ENCODE measurements around the gene LYSMD1. TPM values are rescaled to one million over a fixed set of nuclear protein-coding genes. Genes with fewer than 3 reads are reported as not detected.

The LYSMD1 gene
- total RNA-seq, 1 donor from 2014 or later, result 9.9 TPM

GRCh38 chr1:151184211-151184610, 18.5 kb upstream of the LYSMD1 start:
- no peaks in the 10 kb centered on the region for H3K9me3 ChIP-seq (ENCODE audit: insufficient read depth, low read depth, low read length)
- DNase-seq (ENCODE audit: low read depth) (no peak), FAIRE-seq (no peak)
- H3K9me3 Mint-ChIP-seq (ENCODE audit: unreplicated experiment), result no peaks in the 10 kb centered on the region
- no peaks in the 10 kb centered on the region for H3K27me3 ChIP-seq (ENCODE audit: insufficient read depth, low read length)
- H3K9ac ChIP-seq (ENCODE audit: low read length), result no peak overlapping the region
- no peak overlapping the region for H3K4me3 Mint-ChIP-seq (ENCODE audit: unreplicated experiment)
- peaks cover 29% of the 10 kb centered on the region for H3K79me2 ChIP-seq (ENCODE audit: insufficient read depth, low read length)
- no peak overlapping the region for H3K4me2 ChIP-seq (ENCODE audit: low read length)
- H3K27ac Mint-ChIP-seq (ENCODE audit: unreplicated experiment), result no peak overlapping the region
- H3K36me3 Mint-ChIP-seq (ENCODE audit: low read depth, unreplicated experiment), result peaks cover 22% of the 10 kb centered on the region
- H3K4me1 Mint-ChIP-seq (ENCODE audit: low read depth, unreplicated experiment), result peaks cover 7% of the 10 kb centered on the region
- H4K20me1 ChIP-seq (ENCODE audit: insufficient read depth, low read length), result peaks cover 12% of the 10 kb centered on the region
- H3K4me3 ChIP-seq (ENCODE audit: insufficient read depth, low read depth, low read length), result no peak overlapping the region
- no peak overlapping the region for H2AFZ ChIP-seq (ENCODE audit: low read depth, low read length)
- H3K27me3 Mint-ChIP-seq (ENCODE audit: low read depth, unreplicated experiment), result no peaks in the 10 kb centered on the region
- H3K27ac ChIP-seq (ENCODE audit: low read depth, low read length), result no peak overlapping the region
- H3K36me3 ChIP-seq (ENCODE audit: insufficient read depth, low read length), result peaks cover 38% of the 10 kb centered on the region
- TF ChIP-seq CTCF (IDR thresholded peaks at IDR 0.05; ENCODE audit: insufficient read depth, low read depth, low read length) (no peak), EZH2 (IDR thresholded peaks at IDR 0.05; ENCODE audit: insufficient read depth, low read length) (no peak)
- H3K4me1 ChIP-seq (ENCODE audit: insufficient read depth, low read length), result peaks cover 10% of the 10 kb centered on the region

- Histone ChIP-seq H4K20me1 (ENCODE audit: insufficient read depth, low read length) (no peaks in the 10 kb centered on the region), H3K4me3 (ENCODE audit: insufficient read depth, low read depth, low read length) (no peak overlapping the region), H3K4me1 (ENCODE audit: insufficient read depth, low read length) (no peaks in the 10 kb centered on the region), H3K36me3 (ENCODE audit: insufficient read depth, low read length) (peaks cover 19% of the 10 kb centered on the region), H3K79me2 (ENCODE audit: insufficient read depth, low read length) (no peaks in the 10 kb centered on the region), H3K9me3 (ENCODE audit: insufficient read depth, low read depth, low read length) (no peaks in the 10 kb centered on the region), H3K27me3 (ENCODE audit: insufficient read depth, low read length) (no peaks in the 10 kb centered on the region), H3K9ac (ENCODE audit: low read length) (no peak overlapping the region), H2AFZ (ENCODE audit: low read depth, low read length) (no peak overlapping the region), H3K4me2 (ENCODE audit: low read length) (no peak overlapping the region), H3K27ac (ENCODE audit: low read depth, low read length) (no peak overlapping the region)
- H3K4me1 Mint-ChIP-seq (ENCODE audit: low read depth, unreplicated experiment), result no peaks in the 10 kb centered on the region
- no peaks in the 10 kb centered on the region for H3K27me3 Mint-ChIP-seq (ENCODE audit: low read depth, unreplicated experiment)
- H3K27ac Mint-ChIP-seq (ENCODE audit: unreplicated experiment), result no peak overlapping the region
- FAIRE-seq, result no peak
- no peak overlapping the region for H3K4me3 Mint-ChIP-seq (ENCODE audit: unreplicated experiment)
- TF ChIP-seq CTCF (IDR thresholded peaks at IDR 0.05; ENCODE audit: insufficient read depth, low read depth, low read length), result no peak
- TF ChIP-seq EZH2 (IDR thresholded peaks at IDR 0.05; ENCODE audit: insufficient read depth, low read length), result no peak
- H3K36me3 Mint-ChIP-seq (ENCODE audit: low read depth, unreplicated experiment), result peaks cover 29% of the 10 kb centered on the region
- DNase-seq (ENCODE audit: low read depth), result no peak
- no peaks in the 10 kb centered on the region for H3K9me3 Mint-ChIP-seq (ENCODE audit: unreplicated experiment)
Measured at GRCh38 chr1:151176514-151177045, 10.9 kb upstream of the LYSMD1 start.

GRCh38 chr1:151175863-151176262, 10.2 kb upstream of the LYSMD1 start, which contains the start of gene TMOD4:
TSS of gene TMOD4 (minus strand) at chr1:151175981. CDS start at chr1:151174875, 1,106 bp downstream.
- Histone ChIP-seq H4K20me1 (ENCODE audit: insufficient read depth, low read length) (no peaks in the 10 kb centered on the region), H3K4me2 (ENCODE audit: low read length) (no peak within 1 kb of the TSS), H3K9me3 (ENCODE audit: insufficient read depth, low read depth, low read length) (no peaks in the 10 kb centered on the region), H3K4me3 (ENCODE audit: insufficient read depth, low read depth, low read length) (no peak within 1 kb of the TSS), H3K9ac (ENCODE audit: low read length) (no peak within 1 kb of the TSS), H3K27ac (ENCODE audit: low read depth, low read length) (no peak within 1 kb of the TSS), H3K27me3 (ENCODE audit: insufficient read depth, low read length) (no peaks in the 10 kb centered on the region), H3K79me2 (ENCODE audit: insufficient read depth, low read length) (no peaks in the 10 kb centered on the region), H2AFZ (ENCODE audit: low read depth, low read length) (no peak within 1 kb of the TSS), H3K4me1 (ENCODE audit: insufficient read depth, low read length) (no peaks in the 10 kb centered on the region), H3K36me3 (ENCODE audit: insufficient read depth, low read length) (peaks cover 17% of the 10 kb centered on the region)
- H3K4me1 Mint-ChIP-seq (ENCODE audit: low read depth, unreplicated experiment), result no peaks in the 10 kb centered on the region
- H3K27me3 Mint-ChIP-seq (ENCODE audit: low read depth, unreplicated experiment), result no peaks in the 10 kb centered on the region
- H3K9me3 Mint-ChIP-seq (ENCODE audit: unreplicated experiment), result no peaks in the 10 kb centered on the region
- FAIRE-seq (no peak), DNase-seq (ENCODE audit: low read depth) (no peak)
- no peak for TF ChIP-seq EZH2 (IDR thresholded peaks at IDR 0.05; ENCODE audit: insufficient read depth, low read length)
- peak; percentile 52 for TF ChIP-seq CTCF (IDR thresholded peaks at IDR 0.05; ENCODE audit: insufficient read depth, low read depth, low read length)
- H3K36me3 Mint-ChIP-seq (ENCODE audit: low read depth, unreplicated experiment), result peaks cover 33% of the 10 kb centered on the region
- H3K27ac Mint-ChIP-seq (ENCODE audit: unreplicated experiment), result no peak within 1 kb of the TSS
- H3K4me3 Mint-ChIP-seq (ENCODE audit: unreplicated experiment), result no peak within 1 kb of the TSS
